ENCODE measurements around the gene ZCCHC24.

Gene ZCCHC24

GRCh38 chr10:79430936-79431335 is 14.5 kb downstream of the ZCCHC24 start:
- DNase-seq, result no peak

GRCh38 chr10:79430325-79430905 is 15.0 kb downstream of the ZCCHC24 start:
- DNase-seq, result no peak

- no peak for DNase-seq
These were observed 15.7 kb downstream of the ZCCHC24 start for GRCh38 chr10:79429751-79430150.

- no peak for DNase-seq
These were observed 17.5 kb downstream of the ZCCHC24 start for GRCh38 chr10:79427965-79428364.

GRCh38 chr10:79425074-79425532 is 20.3 kb downstream of the ZCCHC24 start:
- DNase-seq, result no peak

- DNase-seq, result no peak
These were observed 21.0 kb downstream of the ZCCHC24 start for GRCh38 chr10:79424221-79425073.

GRCh38 chr10:79422178-79422892 is 23.1 kb downstream of the ZCCHC24 start:
- no peak for DNase-seq

- DNase-seq, result no peak
These were observed 24.3 kb downstream of the ZCCHC24 start for GRCh38 chr10:79420974-79421688.

GRCh38 chr10:79418886-79419595 is 26.4 kb downstream of the ZCCHC24 start:
- no peak for DNase-seq

- DNase-seq, result no peak
These were observed 27.1 kb downstream of the ZCCHC24 start for GRCh38 chr10:79418274-79418673.

- DNase-seq, result no peak
These were observed 27.7 kb downstream of the ZCCHC24 start for GRCh38 chr10:79417731-79418130.

- DNase-seq, result no peak
These were observed 28.2 kb downstream of the ZCCHC24 start for GRCh38 chr10:79417266-79417665.

GRCh38 chr10:79416578-79417255 is 28.7 kb downstream of the ZCCHC24 start:
- DNase-seq, result no peak

- no peak for DNase-seq
These were observed 29.5 kb downstream of the ZCCHC24 start for GRCh38 chr10:79415736-79416577.

- no peak for DNase-seq
These were observed 30.7 kb downstream of the ZCCHC24 start for GRCh38 chr10:79414714-79415113.

GRCh38 chr10:79413196-79413595 is 32.2 kb downstream of the ZCCHC24 start:
- no peak for DNase-seq

- DNase-seq, result no peak
These were observed 32.9 kb downstream of the ZCCHC24 start for GRCh38 chr10:79412516-79412915.

- DNase-seq, result no peak
These were observed 33.6 kb downstream of the ZCCHC24 start for GRCh38 chr10:79411546-79412495.

- DNase-seq, result no peak
These were observed 34.9 kb downstream of the ZCCHC24 start for GRCh38 chr10:79410315-79411094.
